Brain microvascular endothelial cell (primary cell): ENCODE data around the gene FSD1.
"Not testable (repeated sequence)": the region's sequence is repeated elsewhere in the genome, so short reads cannot be mapped to it uniquely, and the experiment has no call there.

Experiments
- DNase-seq: peaks from one replicate; pipeline ENCODE4 v3.0.0-alpha.2; 2020
- H3K27ac ChIP-seq: fragments of 250-450 bp; sonication (Bioruptor Pico); 2 replicates; pipeline ENCODE4 v1.5.1; 2020; ENCODE audit warnings: mild to moderate bottlenecking, moderate library complexity
- H3K27me3 ChIP-seq: fragments of 250-450 bp; sonication (Bioruptor Pico); replicated peaks from 2 replicates; pipeline ENCODE4 v1.5.1; 2020; ENCODE audit warnings: mild to moderate bottlenecking
- H3K36me3 ChIP-seq: fragments of 250-450 bp; sonication (Bioruptor Pico); replicated peaks from 2 replicates; pipeline ENCODE4 v1.5.1; 2020; ENCODE audit warnings: mild to moderate bottlenecking
- H3K4me3 ChIP-seq: 2 replicates; pipeline ENCODE4 v1.5.1; 2011; ENCODE audit warnings: low read depth, mild to moderate bottlenecking, control low read depth, low read length, moderate library complexity
- in situ Hi-C: cut with HindIII; loops from 2 replicates; pipeline ENCODE4 v1.10.0; 2017; ENCODE audit warnings: low sequenced_read_pairs, low pct_ligation_motif_present
- TF ChIP-seq, protein P1 (sequence below): IDR thresholded peaks from 2 replicates; pipeline ENCODE4 v1.5.1; 2011; ENCODE audit warnings: low read depth, mild to moderate bottlenecking, moderate library complexity, low read length, control low read depth, inconsistent platforms; ENCODE audit errors: missing control alignments

Gene FSD1

DNA sequence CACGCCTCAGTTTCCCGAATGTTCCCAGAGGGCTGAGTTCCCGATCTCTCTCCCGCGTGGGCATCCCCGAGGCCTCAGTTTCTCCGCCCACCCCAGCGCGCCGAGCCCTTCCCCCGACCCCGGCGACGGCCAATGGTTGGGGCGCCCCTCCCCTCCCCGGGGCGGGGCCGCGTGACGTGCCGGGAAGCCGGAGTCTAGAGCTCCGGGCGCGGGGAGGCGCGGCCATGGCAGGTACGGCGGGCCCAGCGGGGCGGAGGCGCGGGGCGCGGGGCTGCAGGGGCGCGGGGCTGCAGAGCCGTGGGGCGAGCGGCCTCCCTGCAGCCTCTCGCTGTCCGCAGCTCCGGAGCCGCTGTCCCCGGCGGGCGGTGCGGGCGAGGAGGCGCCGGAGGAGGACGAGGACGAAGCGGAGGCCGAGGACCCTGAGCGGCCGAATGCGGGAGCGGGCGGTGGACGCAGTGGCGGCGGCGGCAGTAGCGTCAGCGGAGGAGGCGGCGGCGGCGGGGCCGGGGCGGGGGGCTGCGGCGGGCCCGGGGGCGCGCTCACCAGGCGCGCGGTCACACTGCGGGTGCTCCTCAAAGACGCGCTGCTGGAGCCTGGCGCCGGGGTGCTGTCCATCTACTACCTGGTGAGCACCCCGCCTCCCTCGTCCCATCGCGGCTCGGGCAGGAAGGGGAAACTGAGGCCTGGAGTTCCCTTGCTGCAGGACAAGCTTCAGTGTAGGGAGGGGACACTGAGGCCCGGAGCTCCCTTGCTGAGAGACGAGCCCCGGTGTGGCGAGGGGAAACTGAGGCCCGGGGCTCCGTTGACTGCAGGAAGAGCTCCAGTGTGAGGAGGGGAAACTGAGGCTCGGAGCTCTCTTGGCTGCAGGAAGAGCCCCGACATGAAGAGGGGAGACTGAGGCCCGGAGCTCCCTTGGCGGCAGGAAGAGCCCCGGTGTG lies 39.2 kb downstream of the FSD1 start, which contains the start of gene MPND:
Gene MPND (plus strand): TSS at position 193 of the 938 bp plus-strand sequence. CDS start 32 bp downstream, at position 225.
- peak within 1 kb of the TSS; percentile 46 for H3K27ac ChIP-seq
- no peaks in the 10 kb centered on the region for H3K27me3 ChIP-seq
- in situ Hi-C loops: no loop called here
- no peaks in the 10 kb centered on the region for H3K36me3 ChIP-seq
- DNase-seq: peak; percentile 63
- TF ChIP-seq, protein P1, sequence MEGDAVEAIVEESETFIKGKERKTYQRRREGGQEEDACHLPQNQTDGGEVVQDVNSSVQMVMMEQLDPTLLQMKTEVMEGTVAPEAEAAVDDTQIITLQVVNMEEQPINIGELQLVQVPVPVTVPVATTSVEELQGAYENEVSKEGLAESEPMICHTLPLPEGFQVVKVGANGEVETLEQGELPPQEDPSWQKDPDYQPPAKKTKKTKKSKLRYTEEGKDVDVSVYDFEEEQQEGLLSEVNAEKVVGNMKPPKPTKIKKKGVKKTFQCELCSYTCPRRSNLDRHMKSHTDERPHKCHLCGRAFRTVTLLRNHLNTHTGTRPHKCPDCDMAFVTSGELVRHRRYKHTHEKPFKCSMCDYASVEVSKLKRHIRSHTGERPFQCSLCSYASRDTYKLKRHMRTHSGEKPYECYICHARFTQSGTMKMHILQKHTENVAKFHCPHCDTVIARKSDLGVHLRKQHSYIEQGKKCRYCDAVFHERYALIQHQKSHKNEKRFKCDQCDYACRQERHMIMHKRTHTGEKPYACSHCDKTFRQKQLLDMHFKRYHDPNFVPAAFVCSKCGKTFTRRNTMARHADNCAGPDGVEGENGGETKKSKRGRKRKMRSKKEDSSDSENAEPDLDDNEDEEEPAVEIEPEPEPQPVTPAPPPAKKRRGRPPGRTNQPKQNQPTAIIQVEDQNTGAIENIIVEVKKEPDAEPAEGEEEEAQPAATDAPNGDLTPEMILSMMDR: no peak
- peak within 1 kb of the TSS; percentile 67 for H3K4me3 ChIP-seq

DNA sequence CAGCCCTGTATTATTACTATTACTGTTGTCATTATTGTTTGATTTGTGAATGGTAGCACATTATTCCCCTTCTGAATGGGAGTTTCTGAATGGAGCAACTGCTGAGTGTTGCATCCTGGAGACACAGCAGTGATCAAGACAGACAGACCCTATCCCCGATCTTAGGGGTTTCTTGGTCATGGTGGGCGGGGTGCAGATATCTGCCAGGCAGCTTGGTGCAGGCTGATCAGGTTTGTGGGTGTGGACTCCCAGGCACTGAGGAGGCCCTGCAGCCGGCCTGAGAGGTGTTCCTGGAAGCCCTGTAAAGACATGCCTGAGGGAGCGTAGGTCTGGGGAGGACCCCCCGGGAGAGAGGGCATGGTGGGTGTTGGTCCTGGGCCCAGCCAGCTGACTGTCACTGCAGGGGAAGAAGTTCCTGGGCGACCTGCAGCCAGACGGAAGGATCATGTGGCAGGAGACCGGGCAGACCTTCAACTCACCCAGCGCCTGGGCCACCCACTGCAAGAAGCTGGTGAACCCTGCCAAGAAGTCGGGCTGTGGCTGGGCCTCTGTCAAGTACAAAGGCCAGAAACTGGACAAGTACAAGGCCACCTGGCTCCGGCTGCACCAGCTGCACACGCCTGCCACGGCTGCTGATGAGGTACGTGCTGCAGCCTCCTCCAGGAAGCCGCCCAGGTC lies 41.1 kb downstream of the FSD1 start:
- H3K27me3 ChIP-seq: no peaks in the 10 kb centered on the region
- in situ Hi-C loops: no loop called here
- TF ChIP-seq, protein P1: no peak
- H3K27ac ChIP-seq: no peak overlapping the region
- H3K4me3 ChIP-seq: no peak overlapping the region
- no peaks in the 10 kb centered on the region for H3K36me3 ChIP-seq
- no peak for DNase-seq

DNA sequence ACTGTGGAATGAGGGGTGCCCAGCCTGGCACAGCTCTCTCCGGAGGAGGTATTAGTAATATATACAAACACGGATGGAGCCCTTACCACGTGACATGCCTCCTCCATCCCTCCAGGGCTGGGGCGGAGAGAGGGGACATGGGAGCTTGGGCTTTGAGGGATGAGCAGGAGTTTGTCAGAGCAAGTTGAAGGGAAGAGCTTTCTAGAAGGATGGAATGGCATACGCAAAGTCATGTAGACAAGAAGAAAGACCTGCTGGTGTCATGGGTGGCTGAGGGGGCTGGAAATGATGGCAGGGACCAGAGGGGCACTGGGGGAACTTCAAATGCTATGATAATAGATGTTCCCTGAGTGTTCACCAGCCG lies 41.6 kb downstream of the FSD1 start:
- Histone ChIP-seq H3K4me3 (no peak overlapping the region), H3K27ac (no peak overlapping the region), H3K36me3 (no peaks in the 10 kb centered on the region), H3K27me3 (no peaks in the 10 kb centered on the region)
- TF ChIP-seq, protein P1: no peak
- in situ Hi-C loops: no loop called here
- DNase-seq: no peak

DNA sequence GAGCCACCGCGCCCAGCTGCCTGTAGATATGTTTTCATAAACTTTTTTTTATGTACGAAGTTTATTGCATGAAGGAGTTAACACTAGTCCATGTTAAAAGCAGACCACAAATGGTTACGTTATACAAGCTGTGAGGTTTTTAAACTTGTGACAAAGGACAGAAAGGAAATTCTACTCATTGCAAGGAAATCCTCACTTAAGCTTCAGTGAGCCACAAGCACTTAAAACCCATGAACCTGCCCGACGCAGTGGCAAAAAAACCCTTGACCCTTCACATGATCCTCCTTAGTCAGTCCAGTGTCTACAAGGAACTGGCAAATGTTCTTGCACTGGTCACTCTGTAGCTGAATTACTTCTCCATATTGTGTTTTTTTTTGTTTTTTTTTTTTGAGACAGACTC lies 43.1 kb downstream of the FSD1 start:
- no peak overlapping the region for H3K4me3 ChIP-seq
- H3K36me3 ChIP-seq: no peaks in the 10 kb centered on the region
- TF ChIP-seq, protein P1: no peak
- no peaks in the 10 kb centered on the region for H3K27me3 ChIP-seq
- H3K27ac ChIP-seq: no peak overlapping the region
- DNase-seq: no peak
- in situ Hi-C loops: no loop called here

DNA sequence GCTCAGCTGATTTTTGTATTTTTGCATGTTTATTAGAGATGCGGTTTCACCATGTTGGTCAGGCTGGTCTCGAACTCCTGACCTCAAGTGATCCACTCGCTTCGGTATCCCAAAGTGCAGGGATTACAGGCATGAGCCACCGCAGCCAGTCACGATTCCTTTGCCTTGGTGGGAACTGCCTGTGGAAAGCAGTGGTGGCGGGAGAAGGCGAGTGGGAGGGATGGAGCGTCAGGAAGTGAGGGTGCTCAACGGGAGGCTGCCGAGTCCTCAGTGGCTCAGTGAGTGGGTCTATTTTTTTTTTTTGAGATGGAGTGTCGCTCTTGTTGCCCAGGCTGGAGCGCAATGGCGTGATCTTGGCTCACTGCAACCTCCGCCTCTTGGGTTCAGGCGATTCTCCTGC lies 44.8 kb downstream of the FSD1 start:
- H3K4me3 ChIP-seq, in situ Hi-C loops, H3K36me3 ChIP-seq, H3K27me3 ChIP-seq, DNase-seq, H3K27ac ChIP-seq: not testable (repeated sequence)

DNA sequence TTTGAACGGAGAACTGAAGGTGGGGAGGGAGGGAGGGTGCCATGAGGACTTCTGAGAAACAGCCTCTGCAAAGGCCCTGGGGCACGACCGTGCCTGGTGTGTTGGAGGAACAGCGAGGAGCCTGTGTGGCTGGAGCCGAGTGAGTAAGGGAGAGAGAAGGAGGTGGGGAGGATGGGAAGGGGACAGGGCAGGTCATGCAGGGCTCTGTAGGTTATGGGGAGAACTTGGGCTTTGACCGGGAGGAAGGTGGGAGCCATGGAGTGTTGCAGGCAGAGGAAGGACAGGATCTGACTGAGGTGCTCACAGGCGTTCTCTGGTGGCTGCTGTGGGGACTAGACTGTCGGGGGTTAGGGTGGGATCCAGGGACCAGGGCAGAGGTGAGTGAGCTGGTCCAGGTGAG lies 45.7 kb downstream of the FSD1 start:
- H3K36me3 ChIP-seq: no peaks in the 10 kb centered on the region
- TF ChIP-seq, protein P1: no peak
- in situ Hi-C loops: no loop called here

More for the DNA sequence above, 45.7 kb downstream of the FSD1 start:
- Histone ChIP-seq H3K4me3 (no peak overlapping the region), H3K27ac (no peak overlapping the region), H3K27me3 (no peaks in the 10 kb centered on the region)
- DNase-seq: no peak
